ENCODE data around the gene GSS.
A peak's percentile ranks its signal among the peaks of the same experiment; 100 is the strongest.
"Not testable (repeated sequence)": the region's sequence is repeated elsewhere in the genome, so short reads cannot be mapped to it uniquely, and the experiment has no call there.

Gene GSS

GRCh38 chr20:34907616-34908469, 47.8 kb downstream of the GSS start:
- DNase-seq (ENCODE audit: low spot score): peak; percentile 91

- DNase-seq (ENCODE audit: low spot score): no peak
Observed at GRCh38 chr20:34904202-34904621, 51.4 kb downstream of the GSS start.

- DNase-seq (ENCODE audit: low spot score): not testable (repeated sequence)
Observed at GRCh38 chr20:34898731-34899130, 56.9 kb downstream of the GSS start.

- DNase-seq (ENCODE audit: low spot score): not testable (repeated sequence)
Observed at GRCh38 chr20:34898129-34898528, 57.5 kb downstream of the GSS start.

GRCh38 chr20:34896086-34896621, 59.5 kb downstream of the GSS start:
- no peak for DNase-seq (ENCODE audit: low spot score)

GRCh38 chr20:34895465-34895864, 60.1 kb downstream of the GSS start:
- no peak for DNase-seq (ENCODE audit: low spot score)

- DNase-seq (ENCODE audit: low spot score): no peak
Observed at GRCh38 chr20:34894723-34895122, 60.9 kb downstream of the GSS start.

GRCh38 chr20:34892671-34893070, 62.9 kb downstream of the GSS start:
- no peak for DNase-seq (ENCODE audit: low spot score)

GRCh38 chr20:34891166-34892062, 64.2 kb downstream of the GSS start:
- DNase-seq (ENCODE audit: low spot score): no peak

GRCh38 chr20:34888468-34888867, 67.1 kb downstream of the GSS start:
- no peak for DNase-seq (ENCODE audit: low spot score)

- DNase-seq (ENCODE audit: low spot score): no peak
Observed at GRCh38 chr20:34887023-34887422, 68.6 kb downstream of the GSS start.

GRCh38 chr20:34886122-34886521, 69.5 kb downstream of the GSS start:
- DNase-seq (ENCODE audit: low spot score): no peak

- DNase-seq (ENCODE audit: low spot score): no peak
Observed at GRCh38 chr20:34884260-34884659, 71.3 kb downstream of the GSS start.

- DNase-seq (ENCODE audit: low spot score): no peak
Observed at GRCh38 chr20:34883809-34884208, 71.8 kb downstream of the GSS start.

GRCh38 chr20:34883087-34883688, 72.4 kb downstream of the GSS start:
- no peak for DNase-seq (ENCODE audit: low spot score)

GRCh38 chr20:34881689-34882088, 73.9 kb downstream of the GSS start:
- no peak for DNase-seq (ENCODE audit: low spot score)

- DNase-seq (ENCODE audit: low spot score): not testable (repeated sequence)
Observed at GRCh38 chr20:34880971-34881370, 74.6 kb downstream of the GSS start.

- no peak for DNase-seq (ENCODE audit: low spot score)
Observed at GRCh38 chr20:34880215-34880850, 75.3 kb downstream of the GSS start.
